CD14-positive monocyte (primary cell): Measurements from ENCODE around the gene TEX28. TPM values are rescaled to one million over a fixed set of nuclear protein-coding genes. Genes with fewer than 3 reads are reported as not detected.

Experiments
- DNase-seq, 3 donors: peaks; one replicate each; pipeline ENCODE4 v3.0.0-alpha.2; 2011 to 2022
- H2AFZ ChIP-seq: 2 replicates; pipeline ENCODE4 v1.6.0; 2012; ENCODE audit warnings: mild to moderate bottlenecking, low read depth, low read length, inconsistent platforms; ENCODE audit not compliant: insufficient read depth, poor library complexity, severe bottlenecking
- H3K27ac ChIP-seq, 2 donors: 1 replicate in 1 of 2; 2 replicates in 1 of 2; pipeline ENCODE4 v1.5.1; 2012 to 2013; ENCODE audit warnings: low read length in 2 of 2, control low read depth in 1 of 2, inconsistent platforms in 1 of 2, low read depth in 1 of 2, mild to moderate bottlenecking in 1 of 2
- H3K27me3 ChIP-seq, 2 donors: one replicate each; pipeline versions ENCODE4 v1.6.0 to v1.6.1; 2011 to 2013; ENCODE audit warnings: low read length in 2 of 2; ENCODE audit not compliant: control insufficient read depth in 2 of 2, insufficient read depth in 2 of 2
- H3K36me3 ChIP-seq, 2 donors: replicated peaks in 1 of 2; 1 replicate in 1 of 2; 2 replicates in 1 of 2; pipeline versions ENCODE4 v1.5.1 to v1.6.1; 2012 to 2013; ENCODE audit warnings: low read length in 2 of 2, control low read depth in 1 of 2, inconsistent platforms in 1 of 2, mild to moderate bottlenecking in 1 of 2; ENCODE audit not compliant: insufficient read depth in 2 of 2, control insufficient read depth in 1 of 2
- H3K4me1 ChIP-seq, 2 donors: 1 replicate in 1 of 2; 2 replicates in 1 of 2; pipeline versions ENCODE4 v1.5.1 to v1.6.1; 2012 to 2013; ENCODE audit warnings: low read length in 2 of 2, control low read depth in 1 of 2, inconsistent platforms in 1 of 2, mild to moderate bottlenecking in 1 of 2, moderate library complexity in 1 of 2; ENCODE audit not compliant: insufficient read depth in 2 of 2, control insufficient read depth in 1 of 2
- H3K4me2 ChIP-seq: replicated peaks from 2 replicates; pipeline ENCODE3; 2012; ENCODE audit warnings: low read length, moderate library complexity, mild to moderate bottlenecking; ENCODE audit not compliant: poor library complexity, severe bottlenecking; ENCODE audit errors: extremely low read depth
- H3K4me3 ChIP-seq, 3 experiments: fragments of 200-600 bp in 1 of 3; sonication (generic) in 1 of 3; replicated peaks in 1 of 3; 1 replicate in 2 of 3; 2 replicates in 1 of 3; pipeline ENCODE4 v1.5.1; 2011 to 2013; ENCODE audit warnings: low read length in 3 of 3, mild to moderate bottlenecking in 3 of 3, control low read depth in 2 of 3, low read depth in 2 of 3, inconsistent platforms in 1 of 3, moderate library complexity in 1 of 3
- H3K79me2 ChIP-seq: 2 replicates; pipeline ENCODE4 v1.6.0; 2012; ENCODE audit warnings: mild to moderate bottlenecking, control low read depth, inconsistent platforms, low read length, moderate library complexity; ENCODE audit not compliant: insufficient read depth
- H3K9ac ChIP-seq: 2 replicates; pipeline ENCODE4 v1.6.0; 2017; ENCODE audit warnings: low read length, mild to moderate bottlenecking; ENCODE audit not compliant: insufficient read depth, poor library complexity, severe bottlenecking
- H3K9me3 ChIP-seq, 2 donors: replicated peaks in 1 of 2; 1 replicate in 1 of 2; 2 replicates in 1 of 2; pipeline versions ENCODE4 v1.5.1 to v1.6.1; 2012 to 2013; ENCODE audit warnings: low read length in 2 of 2, control low read depth in 1 of 2; ENCODE audit not compliant: control insufficient read depth in 1 of 2, insufficient read depth in 1 of 2
- H4K20me1 ChIP-seq: 2 replicates; pipeline ENCODE4 v1.6.0; 2012; ENCODE audit warnings: mild to moderate bottlenecking, low read length, control low read depth, moderate library complexity; ENCODE audit not compliant: insufficient read depth
- H3K27ac Mint-ChIP-seq, 7 donors: one replicate each; pipeline ENCODE4 v1.8.0; 2020; ENCODE audit warnings: mild to moderate bottlenecking in 7 of 7, mixed read lengths in 7 of 7, moderate library complexity in 6 of 7, inconsistent platforms in 2 of 7
- H3K27me3 Mint-ChIP-seq, 3 donors: one replicate each; pipeline ENCODE4 v1.8.0; 2021 to 2022; ENCODE audit warnings: low read depth in 3 of 3, mild to moderate bottlenecking in 3 of 3, mixed read lengths in 3 of 3, moderate library complexity in 3 of 3, inconsistent platforms in 1 of 3
- H3K36me3 Mint-ChIP-seq, 2 donors: one replicate each; pipeline ENCODE4 v1.8.0; 2020; ENCODE audit warnings: mixed read lengths in 2 of 2, inconsistent platforms in 1 of 2, mild to moderate bottlenecking in 1 of 2
- H3K4me1 Mint-ChIP-seq: one replicate; pipeline ENCODE4 v1.8.0; 2020; ENCODE audit warnings: mild to moderate bottlenecking, mixed read lengths
- H3K4me3 Mint-ChIP-seq, 2 donors: one replicate each; pipeline ENCODE4 v1.8.0; 2020; ENCODE audit warnings: mild to moderate bottlenecking in 2 of 2, mixed read lengths in 2 of 2, moderate library complexity in 1 of 2
- H3K9me3 Mint-ChIP-seq, 7 donors: one replicate each; pipeline ENCODE4 v1.8.0; 2020 to 2022; ENCODE audit warnings: mixed read lengths in 7 of 7, mild to moderate bottlenecking in 6 of 7, moderate library complexity in 6 of 7, inconsistent platforms in 2 of 7
- WGBS: methylation state at CpG from one replicate; pipeline ENCODE4 v1.1.5; 2013; ENCODE audit warnings: missing lambda C conversion rate; ENCODE audit not compliant: insufficient coverage; 5-methylcytosine and 5-hydroxymethylcytosine counted together
- intact Hi-C, 2 donors: fragments of 100-400 bp; cut with micrococcal nuclease; formaldehyde crosslinking; loops; one replicate each; pipeline versions ENCODE4 v1.15.0 to v1.15.1; 2023
- polyA plus RNA-seq, 3 donors: library from polyadenylated mRNA; depleted of rRNA in 1 of 3; unstranded in 2 of 3; stranded (reverse) in 1 of 3; fragments of 300-500 nt in 2 of 3; fragments of >200 nt in 1 of 3; fragmentation: Illumina TruSeq in 2 of 3; gene quantifications; 1 replicate in 2 of 3; 2 replicates in 1 of 3; pipeline ENCODE4 v1.2.3, GENCODE V29; 2012 to 2021
- TF ChIP-seq, protein P1 (sequence below): fragments of 200-600 bp; IDR thresholded peaks from one replicate; pipeline ENCODE4 v1.8.0; 2022; ENCODE audit warnings: antibody characterized with exemption, mild to moderate bottlenecking

The TEX28 gene
- polyA plus RNA-seq, 3 donors: not detected

DNA sequence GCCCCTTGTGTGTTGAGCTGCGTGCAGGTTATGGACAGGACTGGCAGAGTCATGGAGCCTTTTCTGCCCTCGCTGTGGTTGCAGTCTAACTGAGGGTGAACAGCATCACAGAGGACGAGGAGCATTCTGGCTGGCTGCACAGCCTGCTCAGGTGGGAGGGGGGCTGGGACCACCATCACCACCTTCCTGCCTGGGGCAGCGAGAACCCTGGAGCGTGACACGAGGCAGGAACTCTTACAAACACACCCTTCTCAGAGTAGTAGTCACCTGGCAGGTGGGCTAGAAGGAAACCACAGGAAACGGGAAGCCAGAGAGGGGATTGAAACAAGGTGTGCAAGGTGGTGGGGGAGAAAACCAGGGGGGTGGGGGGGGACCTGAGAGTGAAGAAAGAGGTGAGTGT, 26.2 kb upstream of the TEX28 start:
- TF ChIP-seq, protein P1, sequence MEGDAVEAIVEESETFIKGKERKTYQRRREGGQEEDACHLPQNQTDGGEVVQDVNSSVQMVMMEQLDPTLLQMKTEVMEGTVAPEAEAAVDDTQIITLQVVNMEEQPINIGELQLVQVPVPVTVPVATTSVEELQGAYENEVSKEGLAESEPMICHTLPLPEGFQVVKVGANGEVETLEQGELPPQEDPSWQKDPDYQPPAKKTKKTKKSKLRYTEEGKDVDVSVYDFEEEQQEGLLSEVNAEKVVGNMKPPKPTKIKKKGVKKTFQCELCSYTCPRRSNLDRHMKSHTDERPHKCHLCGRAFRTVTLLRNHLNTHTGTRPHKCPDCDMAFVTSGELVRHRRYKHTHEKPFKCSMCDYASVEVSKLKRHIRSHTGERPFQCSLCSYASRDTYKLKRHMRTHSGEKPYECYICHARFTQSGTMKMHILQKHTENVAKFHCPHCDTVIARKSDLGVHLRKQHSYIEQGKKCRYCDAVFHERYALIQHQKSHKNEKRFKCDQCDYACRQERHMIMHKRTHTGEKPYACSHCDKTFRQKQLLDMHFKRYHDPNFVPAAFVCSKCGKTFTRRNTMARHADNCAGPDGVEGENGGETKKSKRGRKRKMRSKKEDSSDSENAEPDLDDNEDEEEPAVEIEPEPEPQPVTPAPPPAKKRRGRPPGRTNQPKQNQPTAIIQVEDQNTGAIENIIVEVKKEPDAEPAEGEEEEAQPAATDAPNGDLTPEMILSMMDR: no peak
- H3K9me3 Mint-ChIP-seq: no peaks in the 10 kb centered on the region
- Histone ChIP-seq H3K27me3 (peaks cover 0 to 3% of the 10 kb centered on the region in 2 donors), H3K27ac (no peak overlapping the region), H2AFZ (no peak overlapping the region), H3K9ac (no peak overlapping the region), H3K4me2 (no peak overlapping the region), H3K36me3 (no peaks in the 10 kb centered on the region), H3K4me3 (no peak overlapping the region), H3K4me1 (no peaks in the 10 kb centered on the region), H4K20me1 (no peaks in the 10 kb centered on the region), H3K9me3 (no peaks in the 10 kb centered on the region), H3K79me2 (no peaks in the 10 kb centered on the region)
- H3K4me3 Mint-ChIP-seq: no peak overlapping the region
- intact Hi-C loops: no loop called here
- peaks cover 8% of the 10 kb centered on the region for H3K4me1 Mint-ChIP-seq
- peaks cover 4 to 35% (median 6%) of the 10 kb centered on the region in 3 donors for H3K27me3 Mint-ChIP-seq
- no CpG with 5 or more reads among the region's 7 CpGs for WGBS
- H3K36me3 Mint-ChIP-seq: no peaks in the 10 kb centered on the region
- DNase-seq: no peak
- no peak overlapping the region for H3K27ac Mint-ChIP-seq

DNA sequence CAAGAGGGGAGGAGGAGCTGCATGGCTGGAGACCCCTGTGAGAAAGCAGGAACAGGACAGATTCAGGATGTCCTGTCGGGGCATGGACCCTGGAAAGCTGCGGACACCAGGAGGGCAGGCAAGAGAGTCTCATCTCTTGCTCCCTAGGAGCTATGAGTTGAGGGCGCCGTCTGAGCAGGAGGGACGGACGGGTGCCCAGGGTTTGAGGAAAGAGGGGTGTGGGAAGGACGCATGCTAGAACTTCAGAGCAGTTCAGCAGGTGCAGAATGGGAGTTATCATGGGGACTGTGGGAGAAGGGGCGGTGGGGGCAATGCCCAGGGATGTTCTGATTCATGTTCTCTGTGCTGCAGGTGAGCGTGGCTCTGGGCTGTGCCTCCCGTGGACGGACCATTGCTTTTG, 25.5 kb upstream of the TEX28 start:
- WGBS: 92% methylated on average over 5 of the region's 11 CpGs
- no peaks in the 10 kb centered on the region for H3K9me3 ChIP-seq
- peaks cover 4 to 32% (median 6%) of the 10 kb centered on the region in 3 donors for H3K27me3 Mint-ChIP-seq
- H3K27ac Mint-ChIP-seq: no peak overlapping the region
- no peak overlapping the region for H3K4me2 ChIP-seq
- H3K4me3 Mint-ChIP-seq: no peak overlapping the region
- no peak for DNase-seq
- H3K79me2 ChIP-seq: no peaks in the 10 kb centered on the region
- no peaks in the 10 kb centered on the region for H3K36me3 Mint-ChIP-seq
- H4K20me1 ChIP-seq: no peaks in the 10 kb centered on the region
- H3K4me3 ChIP-seq: no peak overlapping the region
- no peak overlapping the region for H3K9ac ChIP-seq
- no peaks in the 10 kb centered on the region for H3K9me3 Mint-ChIP-seq
- H3K4me1 Mint-ChIP-seq: peaks cover 6% of the 10 kb centered on the region
- no peak overlapping the region for H3K27ac ChIP-seq
- peaks cover 0 to 3% of the 10 kb centered on the region in 2 donors for H3K27me3 ChIP-seq
- H3K36me3 ChIP-seq: no peaks in the 10 kb centered on the region
- TF ChIP-seq, protein P1: no peak
- intact Hi-C loops: no loop called here
- no peak overlapping the region for H2AFZ ChIP-seq
- H3K4me1 ChIP-seq: no peaks in the 10 kb centered on the region
